ENCODE data around the gene TXN2.
A peak's percentile ranks its signal among the peaks of the same experiment; 100 is the strongest.
"Not testable (repeated sequence)": the region's sequence is repeated elsewhere in the genome, so short reads cannot be mapped to it uniquely, and the experiment has no call there.

The TXN2 gene

GRCh38 chr22:36455571-36456463 lies 25.6 kb downstream of the TXN2 start:
- DNase-seq (ENCODE audit: low spot score), result no peak

GRCh38 chr22:36454916-36455570 lies 26.4 kb downstream of the TXN2 start:
- peak; percentile 93 for DNase-seq (ENCODE audit: low spot score)

GRCh38 chr22:36453855-36454378 lies 27.5 kb downstream of the TXN2 start:
- no peak for DNase-seq (ENCODE audit: low spot score)

- not testable (repeated sequence) for DNase-seq (ENCODE audit: low spot score)
These were observed 28.3 kb downstream of the TXN2 start for GRCh38 chr22:36452978-36453607.

GRCh38 chr22:36452250-36452977 lies 29.0 kb downstream of the TXN2 start:
- DNase-seq (ENCODE audit: low spot score), result no peak

- DNase-seq (ENCODE audit: low spot score), result not testable (repeated sequence)
These were observed 30.5 kb downstream of the TXN2 start for GRCh38 chr22:36450923-36451322.

- no peak for DNase-seq (ENCODE audit: low spot score)
These were observed 31.8 kb downstream of the TXN2 start for GRCh38 chr22:36449596-36450175.

- DNase-seq (ENCODE audit: low spot score), result no peak
These were observed 33.8 kb downstream of the TXN2 start for GRCh38 chr22:36447632-36448031.

GRCh38 chr22:36445158-36445668 lies 36.2 kb downstream of the TXN2 start:
- peak; percentile 53 for DNase-seq (ENCODE audit: low spot score)

GRCh38 chr22:36443198-36443770 lies 38.2 kb downstream of the TXN2 start:
- DNase-seq (ENCODE audit: low spot score), result no peak

- DNase-seq (ENCODE audit: low spot score), result no peak
These were observed 38.8 kb downstream of the TXN2 start for GRCh38 chr22:36442506-36443197.

GRCh38 chr22:36440429-36441002 lies 40.9 kb downstream of the TXN2 start:
- DNase-seq (ENCODE audit: low spot score), result no peak

- DNase-seq (ENCODE audit: low spot score), result peak; percentile 96
These were observed 41.8 kb downstream of the TXN2 start for GRCh38 chr22:36439481-36440271.

GRCh38 chr22:36435516-36436415 lies 45.7 kb downstream of the TXN2 start:
- DNase-seq (ENCODE audit: low spot score), result no peak

GRCh38 chr22:36433318-36434231 lies 47.9 kb downstream of the TXN2 start:
- no peak for DNase-seq (ENCODE audit: low spot score)

GRCh38 chr22:36432592-36433317 lies 48.7 kb downstream of the TXN2 start:
- DNase-seq (ENCODE audit: low spot score), result peak; percentile 56
